Right hindlimb (tissue), 1 donor: ENCODE data around the gene EPHA8.

Source experiments
- DNase-seq: peaks from one replicate; pipeline ENCODE4 v3.0.0-alpha.2; 2018

Gene EPHA8

GRCh38 chr1:22595108-22595507 is 31.8 kb downstream of the EPHA8 start:
- no peak for DNase-seq

GRCh38 chr1:22597301-22597965 is 34.1 kb downstream of the EPHA8 start:
- DNase-seq: no peak

GRCh38 chr1:22597996-22598395 is 34.7 kb downstream of the EPHA8 start:
- DNase-seq: no peak

- DNase-seq: no peak
These were observed 35.4 kb downstream of the EPHA8 start for GRCh38 chr1:22598736-22599135.

GRCh38 chr1:22600071-22600816 is 37.0 kb downstream of the EPHA8 start:
- no peak for DNase-seq

- no peak for DNase-seq
These were observed 37.7 kb downstream of the EPHA8 start for GRCh38 chr1:22600817-22601605.

- no peak for DNase-seq
These were observed 38.3 kb downstream of the EPHA8 start for GRCh38 chr1:22601610-22602009.

- DNase-seq: no peak
These were observed 38.9 kb downstream of the EPHA8 start for GRCh38 chr1:22602060-22602740.

- no peak for DNase-seq
These were observed 42.9 kb downstream of the EPHA8 start for GRCh38 chr1:22606161-22606560.

- no peak for DNase-seq
These were observed 43.9 kb downstream of the EPHA8 start for GRCh38 chr1:22607154-22607553.

GRCh38 chr1:22608361-22608760 is 45.1 kb downstream of the EPHA8 start:
- no peak for DNase-seq

GRCh38 chr1:22609291-22609690 is 46.0 kb downstream of the EPHA8 start:
- DNase-seq: no peak

- peak; percentile 81 for DNase-seq
These were observed 48.2 kb downstream of the EPHA8 start for GRCh38 chr1:22611530-22611947.

GRCh38 chr1:22612671-22613571 is 49.6 kb downstream of the EPHA8 start:
- no peak for DNase-seq

- DNase-seq: no peak
These were observed 50.3 kb downstream of the EPHA8 start for GRCh38 chr1:22613572-22613918.

- no peak for DNase-seq
These were observed 50.7 kb downstream of the EPHA8 start for GRCh38 chr1:22613951-22614350.

- no peak for DNase-seq
These were observed 52.6 kb downstream of the EPHA8 start for GRCh38 chr1:22615886-22616285.

GRCh38 chr1:22616571-22616970 is 53.3 kb downstream of the EPHA8 start:
- DNase-seq: no peak

GRCh38 chr1:22618056-22618455 is 54.8 kb downstream of the EPHA8 start:
- no peak for DNase-seq

- DNase-seq: no peak
These were observed 56.0 kb downstream of the EPHA8 start for GRCh38 chr1:22619252-22619651.

- no peak for DNase-seq
These were observed 56.5 kb downstream of the EPHA8 start for GRCh38 chr1:22619798-22620197.

- no peak for DNase-seq
These were observed 58.5 kb downstream of the EPHA8 start for GRCh38 chr1:22621761-22622160.
